GM20000 (cell line): ENCODE data around the gene RPL41.
"Not testable (repeated sequence)": the region's sequence is repeated elsewhere in the genome, so short reads cannot be mapped to it uniquely, and the experiment has no call there.

ENCODE experiments used
- DNase-seq: peaks from one replicate; pipeline ENCODE4 v3.0.0; 2012; ENCODE audit warnings: low spot score
- TF ChIP-seq, protein P1 (sequence below): IDR thresholded peaks from 2 replicates; pipeline ENCODE4 v1.5.1; 2012; ENCODE audit warnings: mild to moderate bottlenecking, control low read depth; ENCODE audit errors: extremely low read depth, missing control alignments

The RPL41 gene

DNA sequence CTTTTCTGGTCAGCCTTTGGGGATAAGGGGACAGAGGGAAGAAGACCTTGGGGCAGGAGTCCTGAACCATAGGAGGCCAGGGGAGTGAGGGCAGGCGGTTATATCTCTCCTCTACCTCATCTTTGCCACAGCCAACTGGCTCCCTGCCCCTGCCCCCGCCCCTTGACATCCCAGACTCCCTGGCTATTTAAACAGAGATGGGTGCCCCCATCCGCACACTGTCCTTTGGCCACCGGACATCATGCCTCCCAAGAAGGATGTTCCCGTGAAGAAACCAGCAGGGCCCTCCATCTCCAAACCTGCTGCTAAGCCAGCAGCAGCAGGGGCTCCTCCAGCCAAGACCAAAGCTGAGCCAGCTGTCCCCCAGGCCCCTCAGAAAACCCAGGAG is 37.2 kb downstream of the RPL41 start:
- DNase-seq = no peak
- TF ChIP-seq, protein P1, sequence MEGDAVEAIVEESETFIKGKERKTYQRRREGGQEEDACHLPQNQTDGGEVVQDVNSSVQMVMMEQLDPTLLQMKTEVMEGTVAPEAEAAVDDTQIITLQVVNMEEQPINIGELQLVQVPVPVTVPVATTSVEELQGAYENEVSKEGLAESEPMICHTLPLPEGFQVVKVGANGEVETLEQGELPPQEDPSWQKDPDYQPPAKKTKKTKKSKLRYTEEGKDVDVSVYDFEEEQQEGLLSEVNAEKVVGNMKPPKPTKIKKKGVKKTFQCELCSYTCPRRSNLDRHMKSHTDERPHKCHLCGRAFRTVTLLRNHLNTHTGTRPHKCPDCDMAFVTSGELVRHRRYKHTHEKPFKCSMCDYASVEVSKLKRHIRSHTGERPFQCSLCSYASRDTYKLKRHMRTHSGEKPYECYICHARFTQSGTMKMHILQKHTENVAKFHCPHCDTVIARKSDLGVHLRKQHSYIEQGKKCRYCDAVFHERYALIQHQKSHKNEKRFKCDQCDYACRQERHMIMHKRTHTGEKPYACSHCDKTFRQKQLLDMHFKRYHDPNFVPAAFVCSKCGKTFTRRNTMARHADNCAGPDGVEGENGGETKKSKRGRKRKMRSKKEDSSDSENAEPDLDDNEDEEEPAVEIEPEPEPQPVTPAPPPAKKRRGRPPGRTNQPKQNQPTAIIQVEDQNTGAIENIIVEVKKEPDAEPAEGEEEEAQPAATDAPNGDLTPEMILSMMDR = no peak

DNA sequence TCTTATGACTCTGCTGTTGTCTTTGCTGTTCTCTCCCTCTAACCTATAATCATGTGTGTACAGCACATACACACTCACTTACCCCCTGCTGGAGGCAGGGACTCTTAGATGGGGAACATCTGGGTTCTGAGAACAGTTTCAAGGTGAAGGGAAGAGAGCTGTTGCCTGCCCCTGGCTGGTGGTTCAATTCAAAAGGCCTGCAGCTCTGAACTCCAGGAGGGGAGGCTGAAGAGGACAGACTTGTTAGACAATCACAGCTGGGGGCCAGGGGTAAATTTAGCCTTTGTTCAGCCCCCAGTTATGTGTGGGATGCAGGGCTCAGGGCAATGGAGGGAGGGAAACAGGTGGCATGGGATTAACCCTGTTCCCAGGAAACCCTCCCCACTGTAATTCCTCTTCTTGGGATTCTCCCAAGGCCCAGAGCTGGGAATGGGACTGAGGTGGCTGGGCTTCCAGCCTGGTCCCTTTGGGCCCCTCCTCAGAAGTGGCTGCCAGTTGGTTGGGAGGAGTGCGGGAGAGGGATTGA is 37.9 kb downstream of the RPL41 start:
- TF ChIP-seq, protein P1 = no peak
- no peak for DNase-seq

DNA sequence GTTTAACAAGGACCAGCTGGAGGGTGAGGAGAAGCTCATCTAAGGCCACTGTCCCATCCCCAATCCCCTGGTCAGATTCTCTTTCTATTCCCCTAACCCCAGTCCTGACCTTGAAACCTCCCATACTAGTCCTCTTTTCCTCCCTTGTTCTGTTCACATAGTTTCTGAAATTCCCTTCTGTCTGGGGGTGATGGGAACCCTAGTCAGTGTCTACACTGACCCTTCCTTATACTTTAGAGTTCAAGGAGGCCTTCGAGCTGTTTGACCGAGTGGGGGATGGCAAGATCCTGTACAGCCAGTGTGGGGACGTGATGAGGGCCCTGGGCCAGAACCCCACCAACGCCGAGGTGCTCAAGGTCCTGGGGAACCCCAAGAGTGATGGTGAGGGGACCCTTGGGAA is 38.4 kb downstream of the RPL41 start:
- TF ChIP-seq, protein P1 = no peak
- no peak for DNase-seq

DNA sequence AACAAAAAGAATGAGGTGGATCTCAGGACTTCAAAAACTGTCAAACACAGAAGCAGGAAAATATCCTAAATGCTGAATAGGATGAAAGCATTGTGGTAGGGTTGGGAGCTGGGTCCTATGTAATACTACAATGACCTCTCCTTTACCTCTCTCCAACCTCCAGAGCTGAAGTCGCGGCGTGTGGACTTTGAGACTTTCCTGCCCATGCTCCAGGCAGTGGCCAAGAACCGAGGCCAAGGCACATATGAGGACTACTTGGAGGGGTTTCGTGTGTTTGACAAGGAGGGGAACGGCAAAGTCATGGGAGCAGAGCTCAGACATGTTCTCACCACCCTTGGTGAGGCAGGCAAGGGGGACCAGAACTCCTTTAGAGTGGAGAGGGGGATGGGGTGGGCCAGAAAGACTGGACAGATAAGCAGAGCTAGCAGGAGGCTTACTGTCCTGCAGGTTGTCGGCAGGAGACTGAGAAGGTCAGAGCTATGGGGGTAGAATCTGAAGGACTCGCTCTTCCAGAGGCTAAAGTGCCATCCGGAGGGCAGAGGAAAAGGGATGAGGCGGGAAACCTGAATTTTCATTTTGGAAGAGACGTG is 38.9 kb downstream of the RPL41 start:
- DNase-seq = no peak
- TF ChIP-seq, protein P1 = no peak

DNA sequence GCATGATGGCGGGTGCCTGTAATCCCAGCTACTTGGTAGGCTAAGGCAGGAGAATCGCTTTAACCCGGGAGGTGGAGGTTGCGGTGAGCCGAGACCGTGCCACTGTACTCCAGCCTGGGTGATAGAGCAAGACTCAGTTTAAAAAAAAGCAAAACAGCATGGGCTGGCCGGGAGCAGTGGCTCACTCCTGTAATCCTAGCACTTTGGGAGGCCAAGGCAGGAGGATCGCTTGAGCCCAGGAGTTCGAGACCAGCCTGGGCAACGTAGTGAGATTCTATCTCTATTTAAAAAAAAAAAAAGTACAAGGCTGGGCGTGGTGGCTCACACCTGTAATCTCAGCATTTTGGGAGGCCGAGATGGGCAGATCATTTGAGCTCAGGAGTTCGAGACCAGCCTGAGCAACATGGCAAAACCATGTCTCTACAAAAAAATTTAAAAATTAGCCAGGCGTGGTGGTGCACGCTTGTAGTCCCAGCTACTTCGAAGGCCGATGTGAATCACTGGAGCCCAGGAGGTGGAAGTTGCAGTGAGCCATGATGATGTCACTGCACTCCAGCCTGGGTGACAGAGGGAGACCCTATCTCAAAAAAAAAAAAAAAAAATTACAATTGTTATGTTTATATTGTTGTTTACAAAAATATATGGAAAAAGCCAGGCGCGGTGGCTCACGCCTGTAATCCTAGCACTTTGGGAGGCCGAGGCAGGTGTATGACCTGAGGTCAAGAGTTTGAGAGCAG is 40.2 kb downstream of the RPL41 start:
- DNase-seq = not testable (repeated sequence)

DNA sequence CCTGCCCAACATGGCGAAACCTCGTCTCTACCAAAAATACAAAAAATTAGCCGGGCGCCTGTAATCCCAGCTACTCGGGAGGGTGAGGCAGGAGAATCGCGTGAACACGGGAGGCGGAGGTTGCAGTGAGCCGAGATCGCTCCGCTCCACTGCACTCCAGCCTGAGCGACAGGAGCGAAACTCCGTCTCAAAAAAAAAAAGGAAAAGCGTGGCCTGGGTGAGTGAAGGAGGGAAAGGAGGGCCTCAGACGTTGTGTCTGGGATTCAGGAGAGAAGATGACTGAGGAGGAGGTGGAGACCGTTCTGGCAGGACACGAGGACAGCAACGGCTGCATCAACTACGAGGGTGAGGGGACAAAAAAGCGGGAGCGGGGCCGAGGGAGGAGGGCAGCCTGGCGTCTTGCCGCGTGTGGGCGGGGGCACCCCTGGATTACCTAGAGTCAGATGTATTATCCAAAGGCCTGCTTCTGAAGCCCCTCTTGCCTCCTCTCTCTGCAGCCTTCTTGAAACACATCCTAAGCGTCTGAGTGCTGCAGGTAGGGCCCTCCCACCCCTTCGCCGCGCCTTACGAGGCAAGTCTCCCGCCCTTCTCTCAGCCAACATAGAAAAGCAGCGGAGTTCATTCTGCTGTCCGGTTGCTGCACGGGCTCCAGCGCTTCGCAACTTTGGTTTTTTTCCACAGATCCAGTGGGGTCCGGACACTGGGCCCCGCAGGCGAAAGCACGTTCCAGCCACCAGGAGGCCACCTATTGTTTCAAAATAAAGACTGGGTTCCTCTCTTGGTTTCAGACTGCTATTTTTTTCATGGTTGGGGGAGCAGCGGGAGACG is 41.0 kb downstream of the RPL41 start:
- DNase-seq = peak; percentile 75
- TF ChIP-seq, protein P1 = peak; percentile 26

DNA sequence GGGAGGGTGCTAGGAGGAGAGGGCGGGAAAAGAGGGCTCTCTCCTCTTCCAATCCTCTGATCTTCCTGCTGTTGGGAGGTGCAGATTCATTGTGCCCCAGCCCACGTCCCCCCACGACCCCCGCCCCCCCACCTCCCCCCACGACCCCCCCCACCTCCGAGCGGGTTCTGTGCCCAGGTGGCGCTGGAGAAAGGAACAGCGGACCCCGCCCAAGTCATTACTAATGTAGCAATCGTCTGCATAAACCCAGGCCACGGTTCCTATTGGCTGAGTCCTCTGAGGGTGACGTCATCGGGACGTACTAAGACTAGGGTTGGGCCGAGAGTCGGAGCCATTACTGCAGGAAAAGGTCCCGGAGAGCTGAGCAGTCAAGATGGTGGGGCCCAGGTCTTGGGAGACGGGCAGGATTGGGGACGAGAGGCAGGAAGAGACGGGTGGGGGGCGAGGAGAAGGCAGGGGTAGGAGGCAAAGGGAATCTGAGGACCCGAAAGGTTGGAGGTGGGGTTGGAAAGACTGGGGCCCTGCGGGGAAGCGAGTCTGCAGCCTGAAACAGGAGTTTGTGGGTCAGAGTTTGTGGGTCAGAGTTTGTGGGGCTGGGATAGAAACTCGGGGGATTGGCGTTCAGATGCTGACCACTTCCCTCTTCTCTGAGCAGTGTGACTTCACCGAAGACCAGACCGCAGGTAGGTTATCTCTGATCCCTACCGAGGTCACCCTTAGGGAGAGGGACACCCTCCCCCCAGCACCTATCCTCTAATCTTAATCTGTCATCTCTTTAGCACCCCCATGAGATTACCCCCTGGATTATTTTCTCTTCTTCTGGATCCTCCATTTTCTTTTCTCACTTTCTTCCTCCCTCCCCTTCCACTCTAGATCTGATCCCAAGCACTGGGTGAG is 41.8 kb downstream of the RPL41 start, which contains the start of gene MYL6:
Gene MYL6 (plus strand): TSS at position 331 of the 897 bp plus-strand sequence. CDS start 43 bp downstream, at position 374.
- TF ChIP-seq, protein P1 = no peak

More for the DNA sequence above, 41.8 kb downstream of the RPL41 start, which contains the start of gene MYL6:
- peak; percentile 91 for DNase-seq
